Hematopoietic multipotent progenitor cell treated with erythropoietin and hydrocortisone succinate and interleukin-3 and kit ligand, for 15 days (in vitro differentiated cells): ENCODE results near the gene TRNP1.

Experiments
- DNase-seq: peaks from one replicate; pipeline ENCODE4 v3.0.0-alpha.2; 2015; ENCODE audit warnings: low spot score

The TRNP1 gene

DNA sequence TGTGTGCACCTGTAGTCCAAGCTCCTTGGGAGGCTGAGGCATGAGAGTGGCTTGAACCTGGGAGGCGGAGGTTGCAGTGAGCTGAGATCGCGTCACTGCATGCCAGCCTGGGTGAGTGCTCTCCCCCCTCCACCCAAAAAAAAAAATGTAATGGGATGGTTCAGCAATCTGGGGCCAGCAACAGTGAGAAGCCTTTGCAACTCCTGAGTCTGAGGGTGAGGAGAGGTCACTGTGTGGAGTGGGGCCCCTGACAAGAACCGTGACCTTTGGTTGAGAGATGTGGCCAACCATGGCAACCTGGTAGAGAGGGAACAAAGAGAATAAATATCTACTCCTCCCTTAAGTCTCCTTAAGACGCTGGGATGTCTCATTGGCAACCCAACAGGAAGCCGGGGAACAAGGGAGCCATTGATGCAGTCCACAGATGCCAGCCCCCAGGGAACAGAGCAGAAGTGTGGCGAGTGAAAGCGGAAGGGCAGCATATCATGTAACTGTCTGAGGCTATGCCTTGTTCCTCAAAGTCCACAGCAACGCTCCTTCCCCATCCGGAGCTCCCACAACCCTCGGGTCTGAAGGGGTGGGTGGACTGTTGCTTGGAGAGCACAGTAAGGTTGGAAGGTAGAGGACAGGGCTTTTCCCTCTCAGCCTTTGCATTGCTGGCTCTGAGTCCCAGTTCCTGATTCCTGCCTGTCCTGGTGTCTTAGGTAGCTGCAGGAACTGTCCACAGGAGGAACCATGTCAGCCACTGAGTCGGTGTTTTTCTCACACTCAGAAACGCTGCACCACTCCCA, 8.3 kb downstream of the TRNP1 start:
- DNase-seq: no peak

DNA sequence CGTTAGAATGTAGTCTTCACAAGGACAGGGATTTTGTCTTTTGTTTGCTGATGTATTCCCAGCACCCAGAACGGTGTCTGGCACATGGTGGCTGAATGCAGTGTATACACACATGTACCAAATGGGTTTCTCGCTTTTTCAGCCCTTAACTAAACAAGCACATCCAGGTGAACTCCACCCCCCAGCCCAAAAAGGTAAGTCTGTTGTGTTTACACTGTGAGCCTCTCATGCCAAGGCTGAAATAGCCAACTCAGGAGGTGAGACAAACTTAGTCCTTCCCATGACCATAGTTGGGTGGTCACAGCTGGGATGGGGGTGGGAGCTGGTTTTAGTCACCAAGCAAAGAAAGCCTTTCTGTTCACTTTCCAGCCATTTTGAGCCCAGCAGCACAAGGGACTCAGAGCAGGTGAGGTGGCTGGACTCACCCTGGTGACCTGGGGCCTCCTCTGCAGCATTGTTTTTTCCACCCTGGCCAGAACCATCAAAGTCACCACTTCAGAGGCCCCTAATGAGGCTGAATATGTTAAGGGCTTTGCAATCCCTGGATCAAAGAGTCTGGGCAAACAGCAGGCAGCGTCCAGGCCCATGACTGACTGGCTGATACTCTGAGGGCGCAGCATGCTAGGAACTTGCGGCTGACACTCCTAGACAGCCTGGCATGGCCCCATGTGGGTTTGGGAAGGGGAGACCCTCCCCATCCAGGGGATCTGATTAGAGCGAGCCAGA, 10.4 kb downstream of the TRNP1 start:
- DNase-seq: no peak

GRCh38 chr1:27004471-27005165, 11.1 kb downstream of the TRNP1 start:
- DNase-seq: no peak

- no peak for DNase-seq
Observed at GRCh38 chr1:27005166-27005530, 11.7 kb downstream of the TRNP1 start.

GRCh38 chr1:27005648-27006496, 12.4 kb downstream of the TRNP1 start:
- DNase-seq: no peak

DNA sequence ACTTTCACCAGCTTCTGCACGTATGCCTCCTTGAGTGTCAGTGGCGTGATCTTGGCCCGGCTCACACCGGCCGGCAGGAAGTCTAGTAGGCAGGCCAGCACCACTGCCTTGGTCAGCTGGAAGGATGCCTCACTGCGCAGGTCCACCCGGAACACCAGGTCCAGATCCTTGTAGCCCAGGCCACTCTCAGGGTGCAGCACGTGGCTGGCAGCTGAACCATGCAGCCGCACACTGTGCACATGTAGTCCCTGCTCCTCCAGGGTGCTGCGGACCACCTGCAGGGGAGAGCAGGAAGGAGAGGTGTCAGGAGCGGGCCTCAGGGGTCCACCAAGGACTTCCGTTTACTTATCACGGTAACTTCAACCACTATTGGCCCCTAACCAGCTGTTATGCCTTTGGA, 13.2 kb downstream of the TRNP1 start:
- DNase-seq: no peak

DNA sequence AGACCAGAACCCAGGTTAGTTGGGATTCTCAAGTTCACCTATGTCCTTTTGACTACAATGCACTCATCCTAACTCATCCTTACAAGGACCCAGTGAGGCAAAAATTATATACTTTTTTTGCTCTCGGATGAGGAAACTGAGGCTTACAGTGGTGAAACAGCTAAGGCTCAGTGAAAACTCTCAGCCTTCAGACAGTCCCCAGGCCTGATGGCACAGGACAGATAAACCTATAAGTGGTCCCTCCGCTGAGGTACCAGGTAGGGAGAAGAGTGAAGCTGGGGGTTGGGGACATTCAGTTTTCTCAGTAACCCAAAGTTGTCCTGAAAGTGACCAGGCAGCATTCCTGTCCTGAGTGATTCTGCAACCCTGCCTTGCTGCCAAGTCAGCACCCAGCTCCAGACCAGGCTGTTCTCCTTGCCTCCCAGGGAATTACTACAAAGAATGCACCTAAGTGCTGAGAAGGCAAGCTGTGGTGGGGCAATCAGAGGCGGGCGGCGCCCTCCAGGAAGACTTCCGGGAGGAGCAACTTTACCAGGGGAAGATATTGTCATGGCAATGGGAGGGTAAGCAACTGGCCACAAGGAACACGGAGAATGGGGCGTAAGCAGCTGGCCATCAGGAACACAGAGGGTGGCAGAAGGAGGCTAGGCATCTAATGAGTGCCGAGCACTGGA, 14.6 kb downstream of the TRNP1 start:
- DNase-seq: no peak

GRCh38 chr1:27009601-27010197, 16.2 kb downstream of the TRNP1 start:
- no peak for DNase-seq

- DNase-seq: no peak
Observed at GRCh38 chr1:27010226-27010994, 16.9 kb downstream of the TRNP1 start.

- DNase-seq: no peak
Observed at GRCh38 chr1:27011058-27011764, 17.7 kb downstream of the TRNP1 start.

DNA sequence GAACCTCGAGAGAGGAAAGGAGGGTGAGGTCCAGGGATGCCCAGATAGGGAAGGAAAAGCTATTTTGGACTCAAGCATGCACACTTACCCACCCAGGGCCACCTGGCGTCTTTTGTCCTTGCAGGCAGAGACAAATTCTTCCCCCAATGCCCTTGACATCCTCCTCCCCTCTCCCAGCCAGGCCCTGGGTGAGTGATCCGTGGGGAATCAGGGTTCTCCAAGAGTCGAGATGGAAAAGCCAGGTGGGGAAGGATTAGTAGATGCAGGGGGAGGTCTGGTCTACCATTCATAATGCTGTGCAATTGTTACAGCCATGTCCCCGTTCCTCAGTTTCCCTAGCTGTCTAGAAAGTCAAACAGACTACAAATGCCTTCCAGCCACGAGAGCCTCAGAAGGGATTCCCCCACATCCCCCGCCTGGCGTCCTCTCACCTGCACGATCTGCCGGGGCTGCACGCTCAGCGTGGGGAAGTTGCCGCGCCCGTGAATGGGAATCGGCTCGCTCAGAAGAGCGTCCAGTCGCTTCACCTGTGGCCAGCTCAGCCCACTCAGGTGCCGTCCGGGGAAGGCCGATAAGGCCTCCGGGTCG, 18.6 kb downstream of the TRNP1 start:
- no peak for DNase-seq

GRCh38 chr1:27015260-27015659, 21.8 kb downstream of the TRNP1 start:
- no peak for DNase-seq

- DNase-seq: no peak
Observed at GRCh38 chr1:27016376-27016775, 22.9 kb downstream of the TRNP1 start.

DNA sequence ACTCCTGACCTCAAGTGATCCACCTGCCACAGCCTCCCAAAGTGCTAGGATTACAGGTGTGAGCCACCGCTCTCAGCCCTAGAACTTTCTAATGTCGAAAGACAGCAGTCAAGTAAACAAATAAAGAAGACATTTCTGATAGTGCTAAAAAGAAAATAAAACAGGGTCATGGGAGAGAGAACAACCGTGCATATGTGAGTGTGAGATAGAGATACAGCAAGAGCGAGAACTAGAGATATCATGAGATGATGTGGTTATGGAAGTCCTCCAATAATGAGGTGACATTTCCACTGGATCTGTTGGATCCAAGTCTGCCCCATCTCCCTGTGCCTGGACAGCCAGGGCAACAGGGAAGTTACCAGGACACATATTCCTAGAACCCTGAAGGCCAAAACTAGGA, 23.7 kb downstream of the TRNP1 start:
- DNase-seq: no peak

- DNase-seq: no peak
Observed at GRCh38 chr1:27018316-27018715, 24.8 kb downstream of the TRNP1 start.

- no peak for DNase-seq
Observed at GRCh38 chr1:27021354-27022031, 28.0 kb downstream of the TRNP1 start.

DNA sequence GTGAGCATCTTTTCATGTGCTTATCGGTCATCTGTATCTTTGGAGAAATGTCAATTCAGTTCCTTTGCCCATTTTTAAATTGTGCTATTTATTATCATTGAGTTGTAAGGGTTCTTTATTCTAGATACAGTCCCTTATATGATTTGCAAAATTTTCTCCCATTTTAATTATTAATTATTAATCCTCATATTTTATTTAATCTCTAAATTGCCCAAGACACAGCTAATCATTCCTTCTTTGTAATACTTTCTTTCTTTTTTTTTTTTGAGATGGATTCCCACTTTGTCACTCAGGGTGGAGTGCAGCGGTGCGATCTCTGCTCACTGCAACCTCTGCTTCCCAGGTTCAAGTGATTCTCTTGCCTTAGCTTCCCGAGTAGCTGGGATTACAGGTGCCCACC, 32.2 kb downstream of the TRNP1 start:
- DNase-seq: no peak
